ENCODE data around the gene NEUROG2.
"Not testable (repeated sequence)": the region's sequence is repeated elsewhere in the genome, so short reads cannot be mapped to it uniquely, and the experiment has no call there.

Gene NEUROG2

GRCh38 chr4:112492321-112492720 lies 23.7 kb downstream of the NEUROG2 start:
- DNase-seq, result no peak

- DNase-seq, result not testable (repeated sequence)
Observed at GRCh38 chr4:112490808-112491207, 25.2 kb downstream of the NEUROG2 start.

- DNase-seq, result no peak
Observed at GRCh38 chr4:112485930-112486329, 30.1 kb downstream of the NEUROG2 start.

- DNase-seq, result no peak
Observed at GRCh38 chr4:112473985-112474384, 42.0 kb downstream of the NEUROG2 start.

- no peak for DNase-seq
Observed at GRCh38 chr4:112472318-112472717, 43.7 kb downstream of the NEUROG2 start.
